Retinal pigment epithelial cell (primary cell): ENCODE results near the gene WDR49.

Source experiments
- DNase-seq: peaks from one replicate; pipeline ENCODE4 v3.0.0-alpha.2; 2010; ENCODE audit warnings: low read depth
- H3K4me3 ChIP-seq: 2 replicates; pipeline ENCODE4 v1.5.1; 2011; ENCODE audit warnings: mild to moderate bottlenecking, low read length, control low read depth, moderate library complexity
- CTCF ChIP-seq: conservative IDR thresholded peaks from 2 replicates; pipeline ENCODE4 v1.5.1; 2011; ENCODE audit warnings: low read depth, low read length, control low read depth, inconsistent platforms

The WDR49 gene

GRCh38 chr3:167675848-167676247 lies 22.1 kb upstream of the WDR49 start:
- no peak for DNase-seq
- no peak overlapping the region for H3K4me3 ChIP-seq
- TF ChIP-seq CTCF, result no peak

- DNase-seq, result no peak
- TF ChIP-seq CTCF, result no peak
- no peak overlapping the region for H3K4me3 ChIP-seq
Observed at GRCh38 chr3:167673221-167673620, 19.5 kb upstream of the WDR49 start.

- no peak for TF ChIP-seq CTCF
- no peak overlapping the region for H3K4me3 ChIP-seq
- no peak for DNase-seq
Observed at GRCh38 chr3:167671878-167672427, 18.2 kb upstream of the WDR49 start.

- no peak overlapping the region for H3K4me3 ChIP-seq
- no peak for TF ChIP-seq CTCF
- no peak for DNase-seq
Observed at GRCh38 chr3:167669699-167670098, 16.0 kb upstream of the WDR49 start.

GRCh38 chr3:167668651-167669050 lies 14.9 kb upstream of the WDR49 start:
- no peak for TF ChIP-seq CTCF

GRCh38 chr3:167666563-167666962 lies 12.8 kb upstream of the WDR49 start:
- DNase-seq, result no peak
- H3K4me3 ChIP-seq, result no peak overlapping the region
- no peak for TF ChIP-seq CTCF

More at GRCh38 chr3:167668651-167669050, 14.9 kb upstream of the WDR49 start:
- H3K4me3 ChIP-seq, result no peak overlapping the region
- DNase-seq, result no peak

- no peak for TF ChIP-seq CTCF
- no peak for DNase-seq
- no peak overlapping the region for H3K4me3 ChIP-seq
Observed at GRCh38 chr3:167662919-167663400, 9.2 kb upstream of the WDR49 start.
